Suprapubic skin (tissue), 4 donors: ENCODE measurements around the gene FGD5. TPM values are rescaled to one million over a fixed set of nuclear protein-coding genes. Genes with fewer than 3 reads are reported as not detected.

ENCODE experiments used
- DNase-seq, 2 donors: peaks; one replicate each; pipeline ENCODE4 v3.0.0-alpha.2; 2019; ENCODE audit warnings: low spot score in 2 of 2
- H3K27ac ChIP-seq: fragments of 200-600 bp; sonication (generic); one replicate; pipeline ENCODE4 v1.5.1; 2019
- H3K27me3 ChIP-seq: fragments of 200-600 bp; sonication (generic); one replicate; pipeline ENCODE4 v1.5.1; 2019
- H3K36me3 ChIP-seq: fragments of 200-600 bp; sonication (generic); one replicate; pipeline ENCODE4 v1.5.1; 2019
- H3K4me1 ChIP-seq: fragments of 200-600 bp; sonication (generic); one replicate; pipeline ENCODE4 v1.5.1; 2019
- H3K4me3 ChIP-seq: fragments of 200-600 bp; sonication (generic); one replicate; pipeline ENCODE4 v1.5.1; 2019; ENCODE audit warnings: mild to moderate bottlenecking
- H3K9me3 ChIP-seq: fragments of 200-600 bp; sonication (generic); one replicate; pipeline ENCODE4 v1.5.1; 2019
- CTCF ChIP-seq, 2 donors: fragments of 200-600 bp in 1 of 2; fragments of 450-650 bp in 1 of 2; sonication (generic) in 1 of 2; IDR thresholded peaks; one replicate each; pipeline ENCODE4 v1.5.1; 2016 to 2019; ENCODE audit warnings: antibody characterized with exemption in 2 of 2, mild to moderate bottlenecking in 1 of 2, moderate library complexity in 1 of 2
- EP300 ChIP-seq: sonication (generic); formaldehyde crosslinking; IDR thresholded peaks from one replicate; pipeline ENCODE4 v1.6.1; 2017; ENCODE audit warnings: antibody characterized with exemption
- POLR2A ChIP-seq, 2 donors: fragments of 450-650 bp; IDR thresholded peaks; one replicate each; pipeline ENCODE4 v1.6.1; 2017; ENCODE audit warnings: antibody characterized with exemption in 2 of 2, mild to moderate bottlenecking in 2 of 2, moderate library complexity in 2 of 2
- POLR2AphosphoS5 ChIP-seq, 3 donors: sonication (generic); formaldehyde crosslinking; IDR thresholded peaks; one replicate each; pipeline ENCODE4 v1.6.1; 2017; ENCODE audit warnings: antibody characterized with exemption in 3 of 3
- WGBS: methylation state at CpG from one replicate; pipeline ENCODE4 v1.1.5; 2018; 5-methylcytosine and 5-hydroxymethylcytosine counted together
- total RNA-seq, 4 donors: library from RNA; depleted of rRNA; stranded (reverse); fragments of >200 nt; gene quantifications; one replicate each; pipeline ENCODE4 v1.1.0, GENCODE V29; 2016

The FGD5 gene
- total RNA-seq, 4 donors from 2014 or later = 2.8 to 15.5 (median 7.1) TPM

GRCh38 chr3:14798231-14798630, 20.5 kb upstream of the FGD5 start:
- Histone ChIP-seq H3K36me3 (no peaks in the 10 kb centered on the region), H3K27ac (no peak overlapping the region), H3K4me3 (no peak overlapping the region), H3K4me1 (no peaks in the 10 kb centered on the region), H3K27me3 (peaks cover 4% of the 10 kb centered on the region), H3K9me3 (no peaks in the 10 kb centered on the region)
- WGBS = 80% methylated on average over 6 of the region's 6 CpGs
- no peak for TF ChIP-seq CTCF (IDR thresholded peaks at IDR 0.05)
- TF ChIP-seq POLR2A (IDR thresholded peaks at IDR 0.05) = no peak
- DNase-seq = peak in 1 of 2 donors; percentile 41

- no peak overlapping the region for H3K4me3 ChIP-seq
- H3K4me1 ChIP-seq = peaks cover 8% of the 10 kb centered on the region
- TF ChIP-seq POLR2AphosphoS5 (IDR thresholded peaks at IDR 0.05) = no peak
- no peak for TF ChIP-seq EP300
- no peak for TF ChIP-seq POLR2A (IDR thresholded peaks at IDR 0.05)
- TF ChIP-seq CTCF (IDR thresholded peaks at IDR 0.05) = no peak
- H3K36me3 ChIP-seq = no peaks in the 10 kb centered on the region
- no peak overlapping the region for H3K27ac ChIP-seq
- no peak for DNase-seq
- H3K9me3 ChIP-seq = no peaks in the 10 kb centered on the region
- peaks cover 6% of the 10 kb centered on the region for H3K27me3 ChIP-seq
- WGBS = 56% methylated on average over 4 of the region's 4 CpGs
Observed at GRCh38 chr3:14799146-14799545, 19.6 kb upstream of the FGD5 start.

GRCh38 chr3:14801031-14801430, 17.7 kb upstream of the FGD5 start:
- H3K36me3 ChIP-seq = no peaks in the 10 kb centered on the region
- no peak overlapping the region for H3K4me3 ChIP-seq
- H3K9me3 ChIP-seq = no peaks in the 10 kb centered on the region
- TF ChIP-seq POLR2AphosphoS5 (IDR thresholded peaks at IDR 0.05) (no peak), CTCF (IDR thresholded peaks at IDR 0.05) (no peak), EP300 (no peak), POLR2A (IDR thresholded peaks at IDR 0.05) (no peak)
- peak in 1 of 2 donors; percentile 17 for DNase-seq
- WGBS = 95% methylated on average over 9 of the region's 9 CpGs
- H3K4me1 ChIP-seq = peaks cover 16% of the 10 kb centered on the region
- H3K27me3 ChIP-seq = peaks cover 7% of the 10 kb centered on the region
- no peak overlapping the region for H3K27ac ChIP-seq

- Histone ChIP-seq H3K36me3 (no peaks in the 10 kb centered on the region), H3K4me1 (peaks cover 16% of the 10 kb centered on the region), H3K4me3 (no peak overlapping the region), H3K27ac (no peak overlapping the region), H3K27me3 (peaks cover 7% of the 10 kb centered on the region), H3K9me3 (no peaks in the 10 kb centered on the region)
- 43% methylated on average over 1 of the region's 10 CpGs for WGBS
- peak in 1 of 2 donors; percentile 48 for DNase-seq
- TF ChIP-seq CTCF (IDR thresholded peaks at IDR 0.05) (no peak), EP300 (no peak), POLR2A (IDR thresholded peaks at IDR 0.05) (no peak), POLR2AphosphoS5 (IDR thresholded peaks at IDR 0.05) (no peak)
Observed at GRCh38 chr3:14801668-14802380, 16.9 kb upstream of the FGD5 start.

- no peaks in the 10 kb centered on the region for H3K9me3 ChIP-seq
- TF ChIP-seq CTCF (IDR thresholded peaks at IDR 0.05) = no peak
- no peak for TF ChIP-seq POLR2AphosphoS5 (IDR thresholded peaks at IDR 0.05)
- TF ChIP-seq POLR2A (IDR thresholded peaks at IDR 0.05) = no peak
- TF ChIP-seq EP300 = no peak
- H3K27me3 ChIP-seq = peaks cover 7% of the 10 kb centered on the region
- peaks cover 16% of the 10 kb centered on the region for H3K4me1 ChIP-seq
- H3K36me3 ChIP-seq = no peaks in the 10 kb centered on the region
- no peak for DNase-seq
- WGBS = 94% methylated on average over 3 of the region's 7 CpGs
- no peak overlapping the region for H3K4me3 ChIP-seq
- H3K27ac ChIP-seq = no peak overlapping the region
Observed at GRCh38 chr3:14802381-14802731, 16.4 kb upstream of the FGD5 start.
